NB4 (cell line): Measurements from ENCODE around the gene DPRX.

Source experiments
- MYC ChIP-seq: IDR thresholded peaks from 2 replicates; pipeline ENCODE4 v1.6.1; 2011; ENCODE audit warnings: low read depth, low read length
- POLR2A ChIP-seq: IDR thresholded peaks from 2 replicates; pipeline ENCODE4 v1.6.1; 2011; ENCODE audit warnings: mild to moderate bottlenecking; ENCODE audit not compliant: insufficient read length; ENCODE audit errors: extremely low read depth
- TF ChIP-seq, protein P1 (sequence below): IDR thresholded peaks from one replicate; pipeline ENCODE4 v1.5.1; 2012; ENCODE audit warnings: low read depth, low read length
- TF ChIP-seq, protein P2 (sequence below): IDR thresholded peaks from 2 replicates; pipeline ENCODE4 v1.6.1; 2011; ENCODE audit warnings: low read depth, low read length

DNA sequence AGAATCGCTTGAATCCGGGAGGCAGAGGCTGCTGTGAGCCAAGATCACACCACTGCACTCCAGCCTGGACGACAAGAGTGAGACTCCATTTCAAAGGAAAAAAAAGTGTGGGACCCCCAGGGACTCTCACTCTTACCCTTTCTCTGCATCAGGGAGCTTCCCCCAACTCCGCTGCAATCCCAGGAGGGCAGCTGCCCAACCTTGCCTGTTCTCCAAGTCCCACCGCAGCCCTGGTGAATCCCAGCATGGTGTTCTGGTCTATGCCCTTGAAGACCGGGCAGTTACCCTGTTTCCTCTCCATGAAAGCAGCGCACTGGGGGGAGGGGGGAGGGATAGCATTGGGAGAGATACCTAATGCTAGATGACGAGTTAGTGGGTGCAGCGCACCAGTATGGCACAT, 35.7 kb upstream of the DPRX start:
- TF ChIP-seq POLR2A (no peak), MYC (no peak)
- TF ChIP-seq, protein P1, sequence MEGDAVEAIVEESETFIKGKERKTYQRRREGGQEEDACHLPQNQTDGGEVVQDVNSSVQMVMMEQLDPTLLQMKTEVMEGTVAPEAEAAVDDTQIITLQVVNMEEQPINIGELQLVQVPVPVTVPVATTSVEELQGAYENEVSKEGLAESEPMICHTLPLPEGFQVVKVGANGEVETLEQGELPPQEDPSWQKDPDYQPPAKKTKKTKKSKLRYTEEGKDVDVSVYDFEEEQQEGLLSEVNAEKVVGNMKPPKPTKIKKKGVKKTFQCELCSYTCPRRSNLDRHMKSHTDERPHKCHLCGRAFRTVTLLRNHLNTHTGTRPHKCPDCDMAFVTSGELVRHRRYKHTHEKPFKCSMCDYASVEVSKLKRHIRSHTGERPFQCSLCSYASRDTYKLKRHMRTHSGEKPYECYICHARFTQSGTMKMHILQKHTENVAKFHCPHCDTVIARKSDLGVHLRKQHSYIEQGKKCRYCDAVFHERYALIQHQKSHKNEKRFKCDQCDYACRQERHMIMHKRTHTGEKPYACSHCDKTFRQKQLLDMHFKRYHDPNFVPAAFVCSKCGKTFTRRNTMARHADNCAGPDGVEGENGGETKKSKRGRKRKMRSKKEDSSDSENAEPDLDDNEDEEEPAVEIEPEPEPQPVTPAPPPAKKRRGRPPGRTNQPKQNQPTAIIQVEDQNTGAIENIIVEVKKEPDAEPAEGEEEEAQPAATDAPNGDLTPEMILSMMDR = no peak
- TF ChIP-seq, protein P2, sequence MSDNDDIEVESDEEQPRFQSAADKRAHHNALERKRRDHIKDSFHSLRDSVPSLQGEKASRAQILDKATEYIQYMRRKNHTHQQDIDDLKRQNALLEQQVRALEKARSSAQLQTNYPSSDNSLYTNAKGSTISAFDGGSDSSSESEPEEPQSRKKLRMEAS = no peak
